ENCODE measurements around the gene ASCC3. TPM values are rescaled to one million over a fixed set of nuclear protein-coding genes. Genes with fewer than 3 reads are reported as not detected.

The ASCC3 gene
- total RNA-seq, 4 donors from 2014 or later: 12.0 to 17.7 (median 14.7) TPM

DNA sequence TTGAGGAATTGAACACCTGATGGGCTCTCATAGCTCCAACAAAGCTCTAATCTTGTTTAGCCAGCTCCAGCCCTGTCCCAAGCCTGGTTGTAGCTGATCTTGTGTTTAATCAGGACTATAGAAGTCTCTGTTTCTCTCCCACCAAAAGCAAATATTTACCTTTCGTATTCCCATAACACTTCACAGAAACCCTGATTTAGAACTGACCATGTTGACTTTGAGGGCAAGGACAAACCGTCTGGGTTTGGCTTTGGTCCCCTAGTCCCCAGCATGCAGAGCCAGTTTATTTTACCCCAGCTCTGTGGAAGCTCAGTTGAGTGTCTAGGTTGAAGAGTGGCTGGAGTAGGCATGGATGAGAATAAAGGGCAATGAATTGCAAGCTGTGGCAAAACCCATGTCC, 398.4 kb downstream of the ASCC3 start:
- Histone ChIP-seq H3K27ac (no peak overlapping the region), H3K4me1 (no peaks in the 10 kb centered on the region), H3K4me3 (no peak overlapping the region), H3K9me3 (no peaks in the 10 kb centered on the region), H3K27me3 (peaks cover 0 to 2% (median 0%) of the 10 kb centered on the region in 3 donors), H3K36me3 (no peaks in the 10 kb centered on the region)
- ATAC-seq (no peak), DNase-seq (no peak)
- in situ Hi-C loops (cut with MboI; ENCODE audit: low sequenced_read_pairs in 4 of 4): loop anchor here in 3 of 4 donors (5.0 to 25.0 kb wide), 3 partner anchors 370 to 620 kb away; no protein-coding TSS in a partner anchor
- intact Hi-C loops (cut with DNase I; ENCODE audit: low total_unique reads): no loop called here
- TF ChIP-seq, protein P1, sequence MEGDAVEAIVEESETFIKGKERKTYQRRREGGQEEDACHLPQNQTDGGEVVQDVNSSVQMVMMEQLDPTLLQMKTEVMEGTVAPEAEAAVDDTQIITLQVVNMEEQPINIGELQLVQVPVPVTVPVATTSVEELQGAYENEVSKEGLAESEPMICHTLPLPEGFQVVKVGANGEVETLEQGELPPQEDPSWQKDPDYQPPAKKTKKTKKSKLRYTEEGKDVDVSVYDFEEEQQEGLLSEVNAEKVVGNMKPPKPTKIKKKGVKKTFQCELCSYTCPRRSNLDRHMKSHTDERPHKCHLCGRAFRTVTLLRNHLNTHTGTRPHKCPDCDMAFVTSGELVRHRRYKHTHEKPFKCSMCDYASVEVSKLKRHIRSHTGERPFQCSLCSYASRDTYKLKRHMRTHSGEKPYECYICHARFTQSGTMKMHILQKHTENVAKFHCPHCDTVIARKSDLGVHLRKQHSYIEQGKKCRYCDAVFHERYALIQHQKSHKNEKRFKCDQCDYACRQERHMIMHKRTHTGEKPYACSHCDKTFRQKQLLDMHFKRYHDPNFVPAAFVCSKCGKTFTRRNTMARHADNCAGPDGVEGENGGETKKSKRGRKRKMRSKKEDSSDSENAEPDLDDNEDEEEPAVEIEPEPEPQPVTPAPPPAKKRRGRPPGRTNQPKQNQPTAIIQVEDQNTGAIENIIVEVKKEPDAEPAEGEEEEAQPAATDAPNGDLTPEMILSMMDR (IDR thresholded peaks at IDR 0.05 in 4 of 5, conservative IDR thresholded peaks at IDR 0.05 in 1 of 5): no peak
- no peak for TF ChIP-seq POLR2A (IDR thresholded peaks at IDR 0.05)

DNA sequence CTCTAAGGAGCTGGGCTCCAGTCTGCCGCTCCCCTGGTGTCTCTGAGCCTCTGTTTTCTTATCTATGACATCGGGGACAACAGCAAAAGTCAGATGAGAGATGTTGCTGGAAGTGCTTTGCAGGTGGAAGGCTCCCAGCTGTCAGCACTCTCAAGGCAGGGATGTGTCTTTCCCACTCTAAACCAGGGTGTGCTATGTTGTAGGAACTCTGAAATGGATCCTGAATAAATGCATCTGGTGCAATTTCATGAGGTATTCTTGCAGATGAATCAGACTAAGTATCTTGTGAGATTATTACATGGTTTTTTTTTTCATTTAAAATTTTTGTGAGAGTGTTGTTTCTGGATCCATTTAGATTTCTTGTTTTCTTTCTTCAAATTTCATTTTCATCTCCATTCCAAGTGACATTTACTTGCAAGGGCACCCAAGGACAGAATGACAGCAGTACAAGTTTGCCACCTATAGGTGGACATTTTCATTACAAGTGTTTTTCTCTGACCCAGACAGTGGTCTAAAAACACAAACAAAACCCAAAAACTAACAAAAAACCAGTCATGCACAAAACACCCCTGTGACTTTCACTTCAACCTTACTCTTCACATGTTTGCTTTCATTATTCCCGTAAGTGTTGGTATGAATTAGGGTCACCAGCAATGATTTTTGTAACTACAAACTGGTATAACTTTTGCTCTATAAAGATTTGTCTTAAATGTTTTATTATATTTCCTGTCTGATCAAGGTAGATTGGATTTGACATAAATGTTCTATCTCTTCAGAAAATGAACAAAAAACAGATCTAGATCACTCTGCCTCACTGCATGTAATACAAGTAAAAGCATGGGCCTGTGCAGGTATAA, 401.7 kb downstream of the ASCC3 start:
- Histone ChIP-seq H3K36me3 (no peaks in the 10 kb centered on the region), H3K27me3 (peaks cover 0 to 3% (median 0%) of the 10 kb centered on the region in 3 donors), H3K9me3 (no peaks in the 10 kb centered on the region), H3K4me3 (no peak overlapping the region), H3K4me1 (no peaks in the 10 kb centered on the region), H3K27ac (no peak overlapping the region)
- TF ChIP-seq, protein P1 (IDR thresholded peaks at IDR 0.05 in 4 of 5, conservative IDR thresholded peaks at IDR 0.05 in 1 of 5): peak; percentile 30 to 65 (median 60)
- TF ChIP-seq POLR2A (IDR thresholded peaks at IDR 0.05): no peak
- intact Hi-C loops (cut with DNase I; ENCODE audit: low total_unique reads): loop anchor here (1.0 kb wide), 1 partner anchor 363 kb away; no protein-coding TSS in a partner anchor
- in situ Hi-C loops (cut with MboI; ENCODE audit: low sequenced_read_pairs in 4 of 4): loop anchor here (5.0 to 25.0 kb wide), 5 partner anchors 365 to 617 kb away; no protein-coding TSS in a partner anchor
- ATAC-seq (no peak), DNase-seq (no peak)

DNA sequence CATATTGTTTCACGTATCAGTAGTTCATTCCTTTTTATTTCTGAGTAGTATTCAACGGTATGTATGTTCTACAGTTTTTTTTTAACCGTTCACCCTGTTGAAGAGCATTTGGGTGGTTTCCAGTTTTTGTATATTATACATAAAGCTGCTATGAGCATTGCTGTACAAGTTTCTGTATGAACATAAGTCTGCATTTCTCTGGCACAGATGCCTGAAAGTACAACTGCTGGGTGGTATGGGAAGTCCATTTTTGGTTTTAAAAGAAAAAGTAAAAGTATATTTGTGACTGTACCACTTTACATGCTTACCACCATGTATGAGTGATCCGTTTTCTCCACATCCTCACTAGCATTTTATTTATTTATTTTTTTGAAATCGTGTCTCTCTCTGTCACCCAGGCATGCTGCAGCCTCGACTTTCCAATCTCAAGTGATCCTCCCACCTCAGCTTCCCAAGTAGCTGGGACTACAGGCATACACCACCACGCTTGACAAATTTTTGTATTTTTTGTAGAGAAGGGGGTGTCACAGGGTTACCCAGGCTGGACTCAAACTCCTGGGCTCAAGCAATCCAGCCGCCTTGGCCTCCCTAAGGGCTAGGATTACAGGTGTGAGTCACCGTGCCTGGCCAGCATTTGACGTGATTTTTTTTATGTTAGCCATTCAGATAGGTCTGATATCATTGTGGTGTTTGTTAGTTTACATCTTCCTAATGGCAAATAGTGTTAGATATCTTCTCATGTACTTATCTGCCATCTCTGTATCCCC, 405.4 kb downstream of the ASCC3 start:
- no peaks in the 10 kb centered on the region for H3K4me1 ChIP-seq
- no peak overlapping the region for H3K4me3 ChIP-seq
- no peaks in the 10 kb centered on the region for H3K36me3 ChIP-seq
- H3K9me3 ChIP-seq: no peaks in the 10 kb centered on the region
- intact Hi-C loops (cut with DNase I; ENCODE audit: low total_unique reads): no loop called here
- no peak for ATAC-seq
- H3K27ac ChIP-seq: no peak overlapping the region
- in situ Hi-C loops (cut with MboI; ENCODE audit: low sequenced_read_pairs in 4 of 4): loop anchor here in 3 of 4 donors (10.0 to 25.0 kb wide), 4 partner anchors 361 to 613 kb away; no protein-coding TSS in a partner anchor
- no peak for TF ChIP-seq POLR2A (IDR thresholded peaks at IDR 0.05)
- TF ChIP-seq, protein P1 (IDR thresholded peaks at IDR 0.05 in 4 of 5, conservative IDR thresholded peaks at IDR 0.05 in 1 of 5): no peak
- no peak for DNase-seq
- peaks cover 0 to 9% (median 3%) of the 10 kb centered on the region in 3 donors for H3K27me3 ChIP-seq

DNA sequence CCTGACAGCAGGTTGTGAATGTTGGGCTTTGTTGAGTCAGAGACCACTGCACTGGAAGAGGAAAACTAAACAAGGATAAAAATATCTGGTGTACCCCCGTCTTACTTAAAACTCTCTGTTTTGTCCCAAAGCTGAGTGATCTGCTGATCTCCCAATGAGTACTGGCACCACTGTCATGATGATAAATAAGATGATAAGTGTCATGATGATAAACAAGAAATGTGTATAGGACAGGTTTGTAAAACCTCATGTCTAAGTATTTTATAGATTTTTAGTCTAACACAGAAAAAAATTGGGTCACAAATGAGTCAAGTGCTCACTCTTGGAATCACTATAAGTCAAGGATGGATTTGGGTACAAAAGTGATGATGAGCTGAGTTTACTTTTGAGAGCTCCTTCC, 407.9 kb downstream of the ASCC3 start:
- DNase-seq (no peak), ATAC-seq (no peak)
- Histone ChIP-seq H3K4me1 (no peaks in the 10 kb centered on the region), H3K27me3 (peaks cover 10 to 23% (median 16%) of the 10 kb centered on the region in 3 donors), H3K9me3 (no peaks in the 10 kb centered on the region), H3K27ac (no peak overlapping the region), H3K36me3 (no peaks in the 10 kb centered on the region), H3K4me3 (no peak overlapping the region)
- in situ Hi-C loops (cut with MboI; ENCODE audit: low sequenced_read_pairs in 4 of 4) (loop anchor here in 2 of 4 donors (10.0 kb wide), 2 partner anchors 358 to 468 kb away; no protein-coding TSS in a partner anchor), intact Hi-C loops (cut with DNase I; ENCODE audit: low total_unique reads) (no loop called here)
- TF ChIP-seq, protein P1 (IDR thresholded peaks at IDR 0.05 in 4 of 5, conservative IDR thresholded peaks at IDR 0.05 in 1 of 5): no peak
- no peak for TF ChIP-seq POLR2A (IDR thresholded peaks at IDR 0.05)

Measured in gastrocnemius medialis (tissue), 4 donors.